HepG2 (cell line): ENCODE measurements around the gene SIGMAR1. TPM values are rescaled to one million over a fixed set of nuclear protein-coding genes. Genes with fewer than 3 reads are reported as not detected.

Source experiments
- E2F1 ChIP-seq: sonication (generic); formaldehyde crosslinking; IDR thresholded peaks from 2 replicates; pipeline ENCODE4 v1.5.0; 2020; ENCODE audit warnings: missing genetic modification reagents
- ETV5 ChIP-seq: IDR thresholded peaks from 2 replicates; pipeline ENCODE4 v1.6.1; 2018; ENCODE audit warnings: missing biosample characterization, missing genetic modification reagents, inconsistent platforms, borderline replicate concordance
- FIP1L1 ChIP-seq: fragments of 200-400 bp; formaldehyde crosslinking; IDR thresholded peaks from 2 replicates; pipeline ENCODE4 v1.6.1; 2018; ENCODE audit warnings: low read depth, mild to moderate bottlenecking, low read length, moderate library complexity, borderline replicate concordance; ENCODE audit not compliant: insufficient read depth
- FOXP4 ChIP-seq: sonication (generic); formaldehyde crosslinking; IDR thresholded peaks from 2 replicates; pipeline ENCODE4 v1.4.0; 2020; ENCODE audit warnings: missing genetic modification reagents
- GZF1 ChIP-seq: sonication (generic); formaldehyde crosslinking; IDR thresholded peaks from 2 replicates; pipeline ENCODE4 v1.5.1; 2020; ENCODE audit warnings: mild to moderate bottlenecking, missing genetic modification reagents
- HIC2 ChIP-seq: sonication (generic); formaldehyde crosslinking; IDR thresholded peaks from 2 replicates; pipeline ENCODE4 v1.9.0; 2022; ENCODE audit warnings: low read depth, missing genetic modification reagents
- KDM1A ChIP-seq: IDR thresholded peaks from 2 replicates; pipeline ENCODE4 v1.6.1; 2016; ENCODE audit warnings: missing compliant biosample characterization
- KLF11 ChIP-seq: IDR thresholded peaks from 2 replicates; pipeline ENCODE4 v1.6.1; 2016; ENCODE audit warnings: missing compliant biosample characterization
- MIER3 ChIP-seq: IDR thresholded peaks from 2 replicates; pipeline ENCODE4 v1.6.1; 2016; ENCODE audit warnings: missing compliant biosample characterization, borderline replicate concordance
- MYC ChIP-seq: sonication (generic); formaldehyde crosslinking; IDR thresholded peaks from 2 replicates; pipeline ENCODE4 v1.9.0; 2021; ENCODE audit warnings: missing genetic modification reagents, borderline replicate concordance
- NFYC ChIP-seq: IDR thresholded peaks from 2 replicates; pipeline ENCODE4 v1.6.1; 2016; ENCODE audit warnings: missing genetic modification reagents, missing compliant biosample characterization
- SNAPC4 ChIP-seq: sonication (generic); formaldehyde crosslinking; IDR thresholded peaks from 2 replicates; pipeline ENCODE4 v1.4.0; 2020; ENCODE audit warnings: mild to moderate bottlenecking, missing genetic modification reagents
- TRIM22 ChIP-seq: fragments of 450-650 bp; IDR thresholded peaks from 2 replicates; pipeline ENCODE4 v1.6.1; 2017
- ZFP90 ChIP-seq: sonication (generic); formaldehyde crosslinking; IDR thresholded peaks from 2 replicates; pipeline ENCODE4 v1.8.0; 2022; ENCODE audit warnings: missing genetic modification reagents, mild to moderate bottlenecking, inconsistent platforms, borderline replicate concordance
- ZNF350 ChIP-seq: sonication (generic); formaldehyde crosslinking; IDR thresholded peaks from 2 replicates; pipeline ENCODE4 v1.4.0; 2020; ENCODE audit warnings: mild to moderate bottlenecking, low read depth, missing genetic modification reagents, borderline replicate concordance
- ZNF550 ChIP-seq: sonication (generic); formaldehyde crosslinking; IDR thresholded peaks from 2 replicates; pipeline ENCODE4 v1.4.0; 2020; ENCODE audit warnings: mild to moderate bottlenecking, missing genetic modification reagents, borderline replicate concordance
- ZNF616 ChIP-seq: sonication (generic); formaldehyde crosslinking; IDR thresholded peaks from 2 replicates; pipeline ENCODE4 v1.5.0; 2020; ENCODE audit warnings: low read depth, mild to moderate bottlenecking, missing genetic modification reagents
- ZSCAN29 ChIP-seq: sonication (generic); formaldehyde crosslinking; conservative IDR thresholded peaks from 2 replicates; pipeline ENCODE4 v1.4.0; 2020; ENCODE audit warnings: mild to moderate bottlenecking, missing genetic modification reagents
- polyA plus RNA-seq, 8 experiments: library from polyadenylated mRNA; depleted of rRNA in 3 of 8; stranded (reverse) in 7 of 8; unstranded in 1 of 8; fragments of >200 nt; fragmentation: Illumina TruSeq in 4 of 8; extraction: Trizol in 4 of 8; gene quantifications; 2 replicates each; pipeline versions ENCODE4 v1.2.1 to v1.2.3, GENCODE V29; 2011 to 2016; ENCODE audit warnings: low read depth in 4 of 8, missing spikeins in 1 of 8, mixed read lengths in 1 of 8; ENCODE audit not compliant: insufficient read depth in 1 of 8
- total RNA-seq, 5 experiments: library from RNA; depleted of rRNA; stranded (reverse); fragments of >200 nt; fragmentation: Illumina TruSeq; extraction: Trizol; gene quantifications; 2 replicates each; pipeline ENCODE4 v1.2.3, GENCODE V29; 2016; ENCODE audit warnings: low read depth in 1 of 5

SIGMAR1 gene
- total and polyA plus RNA-seq, 2 of the 13 experiments (the other 11 are each of a cell fraction or from before 2014, with no cell fraction given) = 38.9 to 60.8 TPM

GRCh38 chr9:34611251-34611810 is 26.3 kb downstream of the SIGMAR1 start (continued):
- TF ChIP-seq FOXP4 (CRISPR knock-in tag) (0 out of 2 replicates have a peak, but pooled peaks have one; percentile 10), HIC2 (CRISPR knock-in tag) (no peak), ZSCAN29 (CRISPR knock-in tag) (no peak), ZNF550 (no peak), ZNF350 (CRISPR knock-in tag) (no peak), E2F1 (CRISPR knock-in tag) (no peak), GZF1 (CRISPR knock-in tag) (no peak), MYC (CRISPR knock-in tag) (no peak), ZNF616 (CRISPR knock-in tag) (no peak), FIP1L1 (no peak), KLF11 (CRISPR knock-in tag) (0 out of 2 replicates have a peak, but pooled peaks have one; percentile 14), ETV5 (CRISPR knock-in tag) (no peak), NFYC (no peak), KDM1A (CRISPR knock-in tag) (no peak), ZFP90 (0 out of 2 replicates have a peak, but pooled peaks have one; percentile 40), MIER3 (CRISPR knock-in tag) (no peak), TRIM22 (no peak), SNAPC4 (CRISPR knock-in tag) (0 out of 2 replicates have a peak, but pooled peaks have one; percentile 9)
